Right lobe of liver (tissue), 6 donors: Measurements from ENCODE around the gene CLINT1. TPM values are rescaled to one million over a fixed set of nuclear protein-coding genes. Genes with fewer than 3 reads are reported as not detected.

Experiments
- ATAC-seq, 4 donors: fragments of 200-7000 bp; cut with Tn5 transposase; one replicate each; pipeline ENCODE4 v1.9.1; 2020; ENCODE audit warnings: mild to moderate bottlenecking in 4 of 4, moderate library complexity in 4 of 4
- DNase-seq, 3 donors: peaks; one replicate each; pipeline ENCODE4 v3.0.0-alpha.2; 2020
- H3K27ac ChIP-seq, 3 donors: fragments of 200-600 bp; one replicate each; pipeline ENCODE4 v1.8.0; 2022
- H3K27me3 ChIP-seq, 2 donors: fragments of 200-600 bp; one replicate each; pipeline ENCODE4 v1.8.0; 2022
- H3K36me3 ChIP-seq, 4 donors: fragments of 200-600 bp; sonication (generic) in 1 of 4; one replicate each; pipeline versions ENCODE4 v1.5.1 to v1.8.0; 2017 to 2022; ENCODE audit warnings: control low read depth in 1 of 4
- H3K4me1 ChIP-seq, 4 donors: fragments of 200-600 bp; sonication (generic) in 1 of 4; one replicate each; pipeline versions ENCODE4 v1.5.1 to v1.8.0; 2017 to 2022; ENCODE audit warnings: control low read depth in 1 of 4
- H3K4me3 ChIP-seq, 3 donors: fragments of 200-600 bp; one replicate each; pipeline ENCODE4 v1.8.0; 2022
- H3K9me3 ChIP-seq, 4 donors: fragments of 200-600 bp; sonication (generic) in 1 of 4; one replicate each; pipeline versions ENCODE4 v1.5.1 to v1.8.0; 2017 to 2022; ENCODE audit warnings: control low read depth in 1 of 4
- POLR2A ChIP-seq: fragments of 450-650 bp; IDR thresholded peaks from one replicate; pipeline ENCODE4 v1.6.1; 2017; ENCODE audit warnings: antibody characterized with exemption, mild to moderate bottlenecking
- WGBS: methylation state at CpG from one replicate; pipeline ENCODE4 v1.1.6; 2018; ENCODE audit warnings: low coverage, low lambda C conversion rate; ENCODE audit not compliant: insufficient coverage; ENCODE audit errors: missing lambda C conversion rate; 5-methylcytosine and 5-hydroxymethylcytosine counted together
- intact Hi-C, 2 donors: fragments of 100-400 bp; cut with DNase I; formaldehyde crosslinking; loops; one replicate each; pipeline versions ENCODE4 v1.11.2 to v1.14.1; 2022
- total RNA-seq, 6 experiments: library from RNA; depleted of rRNA in 2 of 6; stranded (reverse); fragments of >200 nt in 2 of 6; fragmentation: NEBNext Ultra II Directional in 3 of 6; extraction: Animal tissue kit (Norgen Biotek cat#: 25700) in 3 of 6; gene quantifications; one replicate each; pipeline versions ENCODE4 v1.1.0 to v1.2.4, GENCODE V29; 2016 to 2023
- TF ChIP-seq, protein P1 (sequence below), 4 donors: fragments of 200-600 bp in 3 of 4; fragments of 450-650 bp in 1 of 4; IDR thresholded peaks; one replicate each; pipeline versions ENCODE4 v1.5.1 to v1.8.0; 2016 to 2022; ENCODE audit warnings: antibody characterized with exemption in 4 of 4, mild to moderate bottlenecking in 2 of 4
- donor health status: DM: no; HTN: yes; CAD: no.
- donor health status: DM: no; HTN: no; CAD: no.
- donor health status: DM: no; HTN: no; CAD: no.
- donor health status: DM: no; HTN: yes; CAD: no.
- donor health status: DM: no; HTN: yes; CAD: no.

The CLINT1 gene
- total RNA-seq, 6 experiments from 2014 or later = 49.2 to 62.2 (median 51.8) TPM

- WGBS = 83% methylated on average over 4 of the region's 5 CpGs
- Histone ChIP-seq H3K27ac (no peak overlapping the region), H3K27me3 (no peaks in the 10 kb centered on the region), H3K4me3 (no peak overlapping the region), H3K9me3 (no peaks in the 10 kb centered on the region), H3K36me3 (no peaks in the 10 kb centered on the region), H3K4me1 (peaks cover 0 to 15% (median 4%) of the 10 kb centered on the region in 4 donors)
- no peak for TF ChIP-seq POLR2A
- TF ChIP-seq, protein P1, sequence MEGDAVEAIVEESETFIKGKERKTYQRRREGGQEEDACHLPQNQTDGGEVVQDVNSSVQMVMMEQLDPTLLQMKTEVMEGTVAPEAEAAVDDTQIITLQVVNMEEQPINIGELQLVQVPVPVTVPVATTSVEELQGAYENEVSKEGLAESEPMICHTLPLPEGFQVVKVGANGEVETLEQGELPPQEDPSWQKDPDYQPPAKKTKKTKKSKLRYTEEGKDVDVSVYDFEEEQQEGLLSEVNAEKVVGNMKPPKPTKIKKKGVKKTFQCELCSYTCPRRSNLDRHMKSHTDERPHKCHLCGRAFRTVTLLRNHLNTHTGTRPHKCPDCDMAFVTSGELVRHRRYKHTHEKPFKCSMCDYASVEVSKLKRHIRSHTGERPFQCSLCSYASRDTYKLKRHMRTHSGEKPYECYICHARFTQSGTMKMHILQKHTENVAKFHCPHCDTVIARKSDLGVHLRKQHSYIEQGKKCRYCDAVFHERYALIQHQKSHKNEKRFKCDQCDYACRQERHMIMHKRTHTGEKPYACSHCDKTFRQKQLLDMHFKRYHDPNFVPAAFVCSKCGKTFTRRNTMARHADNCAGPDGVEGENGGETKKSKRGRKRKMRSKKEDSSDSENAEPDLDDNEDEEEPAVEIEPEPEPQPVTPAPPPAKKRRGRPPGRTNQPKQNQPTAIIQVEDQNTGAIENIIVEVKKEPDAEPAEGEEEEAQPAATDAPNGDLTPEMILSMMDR (IDR thresholded peaks at IDR 0.05) = no peak
- no peak for ATAC-seq
- DNase-seq = no peak
- intact Hi-C loops = no loop called here
Measured at GRCh38 chr5:157874861-157875260, 15.9 kb upstream of the CLINT1 start.

GRCh38 chr5:157870837-157871834 is 12.2 kb upstream of the CLINT1 start:
- Histone ChIP-seq H3K27me3 (no peaks in the 10 kb centered on the region), H3K4me1 (peaks cover 0 to 15% (median 4%) of the 10 kb centered on the region in 4 donors), H3K36me3 (no peaks in the 10 kb centered on the region), H3K9me3 (no peaks in the 10 kb centered on the region), H3K4me3 (no peak overlapping the region), H3K27ac (peak overlapping the region; percentile 0 to 14 (median 13))
- ATAC-seq = peak; percentile 78 to 95 (median 88)
- peak in 1 of 3 donors; percentile 40 for DNase-seq
- 22% methylated on average over 7 of the region's 7 CpGs for whole genome bisulfite sequencing
- TF ChIP-seq, protein P1 (IDR thresholded peaks at IDR 0.05) = no peak
- no peak for TF ChIP-seq POLR2A
- intact Hi-C loops = no loop called here

GRCh38 chr5:157867751-157868387 is 8.9 kb upstream of the CLINT1 start:
- H3K36me3 ChIP-seq = no peaks in the 10 kb centered on the region
- no peaks in the 10 kb centered on the region for H3K27me3 ChIP-seq
- WGBS = 16% methylated on average over 4 of the region's 4 CpGs
- ATAC-seq = no peak
- peaks cover 0 to 15% (median 4%) of the 10 kb centered on the region in 4 donors for H3K4me1 ChIP-seq
- no peak overlapping the region for H3K4me3 ChIP-seq
- no peak overlapping the region for H3K27ac ChIP-seq
- DNase-seq = no peak
- intact Hi-C loops = no loop called here
- TF ChIP-seq, protein P1 (IDR thresholded peaks at IDR 0.05) = no peak
- no peak for TF ChIP-seq POLR2A
- no peaks in the 10 kb centered on the region for H3K9me3 ChIP-seq

- Histone ChIP-seq H3K27me3 (no peaks in the 10 kb centered on the region), H3K27ac (no peak overlapping the region), H3K36me3 (no peaks in the 10 kb centered on the region), H3K9me3 (no peaks in the 10 kb centered on the region), H3K4me3 (no peak overlapping the region), H3K4me1 (peaks cover 0 to 20% (median 7%) of the 10 kb centered on the region in 4 donors)
- WGBS = 62% methylated on average over 2 of the region's 2 CpGs
- TF ChIP-seq, protein P1 (IDR thresholded peaks at IDR 0.05) = no peak
- no peak for TF ChIP-seq POLR2A
- intact Hi-C loops = no loop called here
- DNase-seq (no peak), ATAC-seq (no peak)
Measured at GRCh38 chr5:157866536-157866935, 7.6 kb upstream of the CLINT1 start.
